Right ventricle myocardium inferior (tissue), 1 donor: Measurements from ENCODE around the gene TSTD1. TPM values are rescaled to one million over a fixed set of nuclear protein-coding genes. Genes with fewer than 3 reads are reported as not detected.

Experiments used
- total RNA-seq: library from RNA; stranded (reverse); fragmentation: NEBNext Ultra II Directional; extraction: Animal tissue kit (Norgen Biotek cat#: 25700); gene quantifications from one replicate; pipeline ENCODE4 v1.2.1, GENCODE V29; 2021
- donor health status: DM: no; HTN: yes; CAD: no; lungs with severe emphysema.

TSTD1 gene
- total RNA-seq, 1 donor from 2014 or later, result 10.5 TPM

Other genes starting within 250 kb of the TSTD1 start
- gene LY9, start 242.8 kb downstream of the TSTD1 start, total RNA-seq, result not detected
- gene CD244, start 176.1 kb downstream of the TSTD1 start, total RNA-seq, result 0.70 TPM
- gene ITLN1, start 153.8 kb downstream of the TSTD1 start, total RNA-seq, result 9.2 TPM
- not detected for gene ITLN2, start 84.2 kb downstream of the TSTD1 start, total RNA-seq
- gene F11R, start 17.8 kb downstream of the TSTD1 start, total RNA-seq, result 9.8 TPM
- gene USF1, start 7.0 kb upstream of the TSTD1 start, total RNA-seq, result 33.7 TPM
- 3.7 TPM for gene ARHGAP30, start 30.9 kb upstream of the TSTD1 start, total RNA-seq
- not detected for gene NECTIN4, start 50.6 kb upstream of the TSTD1 start, total RNA-seq
- gene KLHDC9, start 59.4 kb upstream of the TSTD1 start, total RNA-seq, result 6.5 TPM
- gene PFDN2, start 79.1 kb upstream of the TSTD1 start, total RNA-seq, result 62.8 TPM
- gene NIT1, start 79.1 kb upstream of the TSTD1 start, total RNA-seq, result 36.5 TPM
- gene DEDD, start 93.7 kb upstream of the TSTD1 start, total RNA-seq, result 29.2 TPM
- gene UFC1, start 115.0 kb upstream of the TSTD1 start, total RNA-seq, result 82.8 TPM
- gene USP21, start 120.5 kb upstream of the TSTD1 start, total RNA-seq, result 19.5 TPM
- gene PPOX, start 127.5 kb upstream of the TSTD1 start, total RNA-seq, result 13.5 TPM
- gene B4GALT3, start 138.5 kb upstream of the TSTD1 start, total RNA-seq, result 20.9 TPM
- 13.0 TPM for gene ADAMTS4, start 160.1 kb upstream of the TSTD1 start, total RNA-seq
- 334 TPM for gene NDUFS2, start 163.4 kb upstream of the TSTD1 start, total RNA-seq
- 38.3 TPM for gene FCER1G, start 176.3 kb upstream of the TSTD1 start, total RNA-seq
- not detected for gene APOA2, start 184.7 kb upstream of the TSTD1 start, total RNA-seq
- gene TOMM40L, start 187.1 kb upstream of the TSTD1 start, total RNA-seq, result 39.1 TPM
- gene NR1I3, start 199.2 kb upstream of the TSTD1 start, total RNA-seq, result not detected
- gene PCP4L1, start 219.8 kb upstream of the TSTD1 start, total RNA-seq, result 0.60 TPM